Astrocyte (in vitro differentiated cells and primary cell): ENCODE measurements around the gene HDAC11.

Experiments used
- EZH2 ChIP-seq: IDR thresholded peaks from 2 replicates; pipeline ENCODE4 v1.6.1; 2012; ENCODE audit warnings: mild to moderate bottlenecking, low read length, inconsistent platforms; ENCODE audit not compliant: insufficient read depth
- TF ChIP-seq, protein P1 (sequence below): IDR thresholded peaks from 2 replicates; pipeline ENCODE4 v1.5.1; 2011; ENCODE audit warnings: low read depth, mild to moderate bottlenecking, inconsistent platforms, low read length, moderate library complexity; ENCODE audit not compliant: insufficient read depth

DNA sequence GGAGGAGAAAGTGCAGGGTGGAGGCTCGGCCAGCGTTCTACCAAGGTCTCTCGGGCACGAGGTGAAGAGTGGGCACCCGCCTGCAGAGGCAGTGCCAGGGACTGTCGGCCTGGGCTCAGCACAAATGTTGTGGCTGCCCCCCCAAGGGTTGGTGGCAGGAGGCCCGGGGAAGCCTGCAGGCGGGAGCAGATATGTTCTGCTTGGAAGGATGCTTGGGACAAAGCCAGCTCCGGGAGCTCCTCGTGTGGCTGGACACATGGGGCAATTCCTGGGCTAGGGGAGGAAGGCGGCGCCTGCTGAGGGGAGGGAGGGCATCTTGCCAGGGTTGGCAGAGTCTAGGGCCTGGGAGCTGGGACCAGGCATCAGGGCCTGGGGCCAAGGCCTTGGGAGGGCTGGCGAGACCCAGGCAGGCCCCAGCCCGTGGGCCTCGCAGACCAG lies 38.4 kb downstream of the HDAC11 start:
- TF ChIP-seq, protein P1, sequence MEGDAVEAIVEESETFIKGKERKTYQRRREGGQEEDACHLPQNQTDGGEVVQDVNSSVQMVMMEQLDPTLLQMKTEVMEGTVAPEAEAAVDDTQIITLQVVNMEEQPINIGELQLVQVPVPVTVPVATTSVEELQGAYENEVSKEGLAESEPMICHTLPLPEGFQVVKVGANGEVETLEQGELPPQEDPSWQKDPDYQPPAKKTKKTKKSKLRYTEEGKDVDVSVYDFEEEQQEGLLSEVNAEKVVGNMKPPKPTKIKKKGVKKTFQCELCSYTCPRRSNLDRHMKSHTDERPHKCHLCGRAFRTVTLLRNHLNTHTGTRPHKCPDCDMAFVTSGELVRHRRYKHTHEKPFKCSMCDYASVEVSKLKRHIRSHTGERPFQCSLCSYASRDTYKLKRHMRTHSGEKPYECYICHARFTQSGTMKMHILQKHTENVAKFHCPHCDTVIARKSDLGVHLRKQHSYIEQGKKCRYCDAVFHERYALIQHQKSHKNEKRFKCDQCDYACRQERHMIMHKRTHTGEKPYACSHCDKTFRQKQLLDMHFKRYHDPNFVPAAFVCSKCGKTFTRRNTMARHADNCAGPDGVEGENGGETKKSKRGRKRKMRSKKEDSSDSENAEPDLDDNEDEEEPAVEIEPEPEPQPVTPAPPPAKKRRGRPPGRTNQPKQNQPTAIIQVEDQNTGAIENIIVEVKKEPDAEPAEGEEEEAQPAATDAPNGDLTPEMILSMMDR = no peak
- TF ChIP-seq EZH2 = no peak
